NCI-H1694 treated with DMSO at 0.1 percent for 48 hours (cell line): ENCODE results near the gene OR5M10.
"Not testable (repeated sequence)": the region's sequence is repeated elsewhere in the genome, so short reads cannot be mapped to it uniquely, and the experiment has no call there.

ENCODE experiments used
- DNase-seq: peaks from one replicate; lab custom pipeline; 2025; lab: John Stamatoyannopoulos, UW

The OR5M10 gene

DNA sequence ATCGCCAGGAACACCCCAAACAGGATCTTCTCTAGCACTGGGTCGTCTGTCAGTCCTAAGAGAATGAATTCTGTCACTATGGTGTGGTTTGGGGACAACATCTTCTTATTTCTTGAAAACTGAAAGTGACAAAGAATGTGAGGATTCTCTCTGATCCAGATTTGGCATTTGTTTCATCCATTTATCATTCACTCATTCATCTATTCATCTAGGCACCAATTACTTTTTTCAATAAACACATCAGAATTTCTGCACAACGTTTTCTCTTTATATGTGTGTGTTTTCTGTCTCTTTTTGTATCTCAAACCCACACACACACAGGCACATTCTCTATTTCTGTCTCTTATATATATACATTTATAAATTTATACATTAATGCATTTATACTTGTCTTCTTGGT lies at the start of gene OR5M10:
Gene OR5M10, minus strand, starts transcription at position 101 of the 400 bp plus-strand sequence. Its CDS starts 0 bp downstream, at position 101.
- no peak for DNase-seq

DNA sequence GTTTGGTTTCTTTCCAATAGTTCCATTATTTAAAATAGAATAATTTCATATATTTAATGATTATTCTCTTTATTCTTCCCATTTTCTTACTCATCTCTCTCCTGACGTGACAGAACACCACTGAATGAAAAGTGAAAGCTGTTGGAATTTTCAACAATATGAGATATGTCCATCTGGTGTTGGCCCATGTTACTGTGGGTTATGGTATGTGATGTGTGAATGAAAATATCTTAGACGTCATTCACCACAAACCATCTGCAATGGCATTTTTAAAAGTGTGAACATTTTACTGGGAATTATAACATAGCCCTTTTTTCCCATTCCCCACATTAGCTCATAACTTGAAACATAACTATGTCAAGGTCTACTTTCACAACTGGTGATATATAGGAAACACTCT lies 48.4 kb upstream of the OR5M10 start:
- no peak for DNase-seq

DNA sequence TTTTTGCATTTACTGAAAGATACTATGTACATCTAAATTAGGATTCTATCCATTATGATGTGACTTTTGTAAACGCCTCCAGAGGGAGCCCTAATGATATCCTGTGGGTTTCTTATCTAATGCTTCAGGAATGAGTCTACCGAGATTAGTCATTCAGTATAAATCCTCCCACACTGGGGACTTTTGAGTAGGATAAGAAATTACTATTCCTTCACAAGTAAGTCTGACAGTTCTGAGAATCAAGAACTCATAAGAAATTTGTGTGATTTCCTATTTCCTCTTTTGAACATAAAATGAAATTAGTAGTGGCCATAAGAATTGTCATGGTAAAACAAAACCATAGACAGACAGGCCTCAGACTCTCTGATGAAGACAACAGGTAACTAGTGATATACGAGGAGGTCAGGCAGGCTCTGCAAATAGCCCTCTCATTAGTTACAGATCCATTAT lies 47.2 kb upstream of the OR5M10 start:
- DNase-seq: no peak

DNA sequence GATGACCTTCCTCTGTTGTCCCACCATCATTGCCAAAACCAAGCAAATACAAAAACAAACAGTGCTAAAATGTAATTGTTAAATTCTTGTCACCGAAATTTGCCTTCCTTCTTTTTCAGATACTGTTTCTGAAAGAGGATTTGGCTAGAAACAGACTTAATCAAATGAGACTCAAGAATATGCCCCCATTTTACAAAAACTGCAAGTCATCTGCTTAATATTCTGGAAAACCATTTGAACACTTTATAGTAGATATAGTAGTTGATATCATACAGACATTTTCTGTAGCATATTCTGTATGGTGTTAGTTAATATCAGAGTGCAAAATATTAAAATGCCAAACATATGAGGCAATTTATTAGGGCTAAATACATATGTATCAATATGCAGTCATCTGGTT lies 33.7 kb upstream of the OR5M10 start:
- no peak for DNase-seq

DNA sequence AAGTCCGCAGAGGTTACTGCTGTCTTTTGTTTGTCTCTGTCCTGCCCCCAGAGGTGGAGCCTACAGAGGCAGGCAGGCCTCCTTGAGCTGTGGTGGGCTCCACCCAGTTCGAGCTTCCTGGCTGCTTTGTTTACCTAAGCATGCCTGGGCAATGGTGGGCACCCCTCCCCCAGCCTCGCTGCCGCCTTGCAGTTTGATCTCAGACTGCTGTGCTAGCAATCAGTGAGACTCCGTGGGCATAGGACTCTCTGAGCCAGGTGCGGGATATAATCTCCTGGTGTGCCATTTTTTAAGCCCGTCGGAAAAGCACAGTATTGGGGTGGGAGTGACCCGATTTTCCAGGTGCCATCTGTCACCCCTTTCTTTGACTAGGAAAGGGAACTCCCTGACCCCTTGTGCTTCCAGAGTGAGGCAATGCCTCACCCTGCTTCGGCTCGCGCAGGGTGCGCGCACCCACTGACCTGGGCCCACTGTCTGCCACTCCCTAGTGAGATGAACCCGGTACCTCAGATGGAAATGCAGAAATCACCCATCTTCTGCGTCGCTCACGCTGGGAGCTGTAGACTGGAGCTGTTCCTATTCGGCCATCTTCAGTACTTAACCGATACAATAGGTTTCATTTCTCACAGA lies 14.7 kb upstream of the OR5M10 start:
- DNase-seq: not testable (repeated sequence)

DNA sequence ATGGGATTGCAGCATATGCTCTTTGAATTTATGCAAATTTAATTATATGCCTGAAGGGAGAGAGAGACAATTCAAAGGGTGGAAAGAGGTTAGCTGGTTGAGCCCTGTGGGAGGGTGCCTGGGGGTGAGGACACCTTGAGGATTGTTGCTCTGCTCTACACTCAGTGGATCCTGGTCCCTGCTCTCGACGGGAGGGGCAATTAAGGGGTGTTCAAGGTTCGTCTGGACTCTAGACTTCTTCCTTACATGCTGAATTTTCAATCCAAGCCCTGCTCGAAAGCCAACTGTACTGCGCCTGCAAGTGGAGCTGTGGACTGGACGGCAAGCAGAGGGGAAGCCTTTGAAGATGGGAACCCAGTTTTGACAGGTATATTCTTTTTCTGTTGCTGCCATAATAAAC lies 18.9 kb downstream of the OR5M10 start:
- DNase-seq: no peak

DNA sequence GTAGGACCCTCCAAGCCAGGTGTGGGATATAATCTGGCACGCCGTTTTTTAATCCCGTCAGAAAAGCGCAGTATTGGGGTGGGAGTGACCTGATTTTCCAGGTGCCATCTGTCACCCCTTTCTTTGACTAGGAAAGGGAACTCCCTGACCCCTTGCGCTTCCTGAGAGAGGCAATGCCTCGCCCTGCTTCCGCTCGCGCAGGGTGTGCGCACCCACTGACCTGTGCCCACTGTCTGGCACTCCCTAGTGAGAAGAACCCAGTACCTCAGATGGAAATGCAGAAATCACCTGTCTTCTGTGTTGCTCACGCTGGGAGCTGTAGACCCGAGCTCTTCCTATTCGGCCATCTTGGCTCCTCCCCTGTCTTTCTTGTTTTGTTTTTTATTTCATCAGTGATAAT lies 22.8 kb downstream of the OR5M10 start:
- DNase-seq: not testable (repeated sequence)

DNA sequence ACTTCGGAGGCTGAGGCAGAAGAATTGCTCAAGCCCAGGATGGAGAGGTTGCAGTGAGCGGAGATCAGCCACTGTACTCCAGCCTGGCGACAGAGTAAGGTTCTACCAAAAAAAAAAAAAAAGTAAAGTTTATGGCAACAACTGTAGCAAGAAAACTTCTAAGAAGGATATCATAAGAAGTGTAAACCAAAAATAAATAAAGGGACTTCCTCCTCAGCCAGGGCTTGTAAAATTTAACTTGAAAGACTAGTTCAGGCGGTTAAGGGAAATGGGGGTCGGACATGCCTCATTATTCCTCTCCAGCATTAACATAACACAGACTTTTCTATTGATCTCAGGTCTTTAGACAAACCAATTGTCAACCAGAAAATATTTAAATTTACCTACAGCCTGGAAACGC lies 32.0 kb downstream of the OR5M10 start:
- no peak for DNase-seq

DNA sequence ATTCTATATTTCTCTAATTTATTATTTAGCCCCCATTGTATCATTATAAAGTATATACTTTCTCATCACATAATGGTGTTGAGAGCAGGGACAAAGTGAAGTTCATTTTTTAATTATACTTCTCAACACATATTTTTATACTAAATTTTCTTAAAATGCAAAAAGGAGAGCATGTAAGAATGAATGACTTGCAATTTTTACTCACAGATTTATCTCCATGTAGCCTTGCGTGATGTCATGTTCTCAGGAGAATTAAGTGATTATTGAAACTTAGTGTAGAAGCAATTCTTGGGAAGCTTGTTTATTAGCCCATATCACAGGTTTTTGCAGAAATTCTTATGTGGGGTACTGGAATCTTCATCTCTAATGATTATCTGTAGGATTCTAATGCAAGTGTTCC lies 33.8 kb downstream of the OR5M10 start:
- DNase-seq: no peak

DNA sequence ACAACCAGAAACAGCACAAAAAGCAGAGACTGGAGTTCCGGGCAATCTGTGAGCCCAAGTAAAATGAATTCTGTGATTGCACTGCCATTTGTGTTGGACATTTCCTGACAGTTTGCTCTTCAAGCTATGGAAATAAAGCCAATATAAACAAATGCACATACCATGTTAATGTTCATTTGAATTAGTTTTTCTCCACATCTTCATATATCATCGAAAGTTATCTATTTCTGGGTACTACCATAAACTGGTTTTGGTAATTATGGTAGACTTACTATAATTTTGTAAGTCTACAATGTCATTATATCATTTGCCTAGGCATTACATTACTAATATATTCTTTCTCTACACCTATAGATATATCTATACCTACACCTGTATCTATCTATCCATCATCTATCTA lies 34.4 kb downstream of the OR5M10 start, which contains the start of gene OR5M11:
Gene OR5M11, minus strand, starts transcription at position 101 of the 400 bp plus-strand sequence. Its CDS starts 0 bp downstream, at position 101.
- no peak for DNase-seq

DNA sequence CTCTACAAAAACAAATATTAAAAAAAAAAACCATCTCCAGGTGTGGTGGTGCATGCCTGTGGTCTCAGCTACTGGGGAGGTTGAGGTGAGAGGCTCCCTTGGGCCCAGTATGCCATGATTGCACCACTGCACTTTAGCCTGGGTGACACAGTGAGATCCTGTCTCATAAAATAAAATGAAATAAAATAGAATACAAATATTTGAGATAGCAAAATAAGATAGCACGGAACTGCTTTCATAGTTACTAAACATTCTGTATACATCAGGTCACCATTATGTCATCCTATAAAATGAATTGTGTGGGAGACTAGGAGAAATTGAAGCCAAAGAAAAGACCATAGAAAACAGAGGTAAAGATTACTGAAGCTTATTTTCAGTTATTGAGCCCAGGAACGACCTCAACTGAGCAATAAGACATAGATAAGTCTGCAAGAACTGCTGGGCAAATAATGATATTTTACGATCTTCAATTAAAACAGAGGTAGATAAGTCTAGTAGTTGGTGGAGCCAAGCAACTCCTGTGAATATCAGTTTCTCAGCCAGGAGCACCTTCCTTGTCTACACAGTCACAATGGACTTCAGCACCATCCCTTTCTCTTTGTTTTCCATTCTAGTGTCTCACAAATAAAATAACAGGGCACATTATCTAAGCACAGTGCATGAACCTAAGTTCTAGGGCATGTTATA lies 44.3 kb downstream of the OR5M10 start:
- DNase-seq: no peak

DNA sequence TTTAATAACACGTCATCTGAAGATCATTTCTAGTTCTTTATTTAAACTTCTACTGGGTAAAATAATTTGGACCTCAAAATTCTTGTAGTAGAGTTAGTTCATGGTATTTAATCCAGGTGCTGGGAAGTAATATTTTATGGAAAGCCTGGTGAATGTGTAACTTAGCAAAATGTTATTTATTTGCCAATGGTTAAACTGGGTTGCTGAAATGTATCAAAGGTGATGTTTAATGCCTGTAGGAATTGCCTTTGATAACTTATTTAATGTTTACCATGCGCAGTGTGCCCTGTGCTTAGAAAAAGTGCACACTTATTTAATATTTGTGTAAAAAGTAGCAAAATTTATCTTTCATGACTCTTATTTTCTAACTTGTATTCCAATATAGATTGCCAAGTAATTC lies 45.7 kb downstream of the OR5M10 start:
- no peak for DNase-seq
